CD4-positive, alpha-beta T cell treated with Interleukin-1 beta for 1 hour (primary cell): Measurements from ENCODE around the gene PPM1E.
"Not testable (repeated sequence)": the region's sequence is repeated elsewhere in the genome, so short reads cannot be mapped to it uniquely, and the experiment has no call there.

Source experiments
- DNase-seq, 2 donors: peaks; one replicate each; pipeline ENCODE4 v3.0.0-alpha.2; 2020 to 2022

The PPM1E gene

DNA sequence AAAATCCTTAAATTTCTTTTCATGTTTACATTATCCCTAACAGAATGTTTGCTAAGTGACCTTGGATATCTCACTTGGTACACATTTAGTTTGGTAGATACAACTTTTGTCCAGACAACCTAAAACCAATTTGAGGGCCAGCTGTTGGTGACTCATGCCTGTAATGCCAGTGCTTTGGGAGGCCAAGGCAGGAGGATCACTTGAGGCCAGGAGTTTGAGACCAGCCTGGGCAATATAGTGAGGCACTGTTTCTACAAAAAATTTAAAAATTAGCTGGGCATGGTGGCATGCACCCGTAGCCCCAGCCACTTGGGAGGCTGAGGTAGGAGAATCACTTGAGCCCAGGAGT, 202.0 kb downstream of the PPM1E start:
- not testable (repeated sequence) for DNase-seq

DNA sequence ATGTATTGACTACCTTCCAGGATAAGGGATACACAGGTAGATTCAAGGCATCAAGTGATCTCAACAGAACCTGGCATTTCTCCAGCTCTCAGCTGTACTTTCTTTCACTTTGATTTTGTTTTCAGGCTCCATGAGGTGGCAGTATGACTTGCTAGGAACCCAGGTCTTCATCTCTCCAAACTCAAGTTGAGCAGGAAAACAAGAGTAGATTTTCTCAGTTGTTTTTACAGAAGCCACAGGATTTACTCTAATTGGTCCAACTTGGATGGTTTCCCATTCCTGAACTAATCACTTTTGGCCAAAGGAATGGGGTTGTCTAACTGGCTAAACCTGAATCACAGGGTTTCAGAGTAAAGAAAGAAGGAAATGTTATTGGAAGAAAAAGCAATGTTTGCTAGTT, 204.4 kb downstream of the PPM1E start:
- DNase-seq = no peak

- DNase-seq = no peak
Measured at GRCh38 chr17:58965221-58965620, 209.6 kb downstream of the PPM1E start.

- DNase-seq = no peak
Measured at GRCh38 chr17:58966208-58966607, 210.6 kb downstream of the PPM1E start.

DNA sequence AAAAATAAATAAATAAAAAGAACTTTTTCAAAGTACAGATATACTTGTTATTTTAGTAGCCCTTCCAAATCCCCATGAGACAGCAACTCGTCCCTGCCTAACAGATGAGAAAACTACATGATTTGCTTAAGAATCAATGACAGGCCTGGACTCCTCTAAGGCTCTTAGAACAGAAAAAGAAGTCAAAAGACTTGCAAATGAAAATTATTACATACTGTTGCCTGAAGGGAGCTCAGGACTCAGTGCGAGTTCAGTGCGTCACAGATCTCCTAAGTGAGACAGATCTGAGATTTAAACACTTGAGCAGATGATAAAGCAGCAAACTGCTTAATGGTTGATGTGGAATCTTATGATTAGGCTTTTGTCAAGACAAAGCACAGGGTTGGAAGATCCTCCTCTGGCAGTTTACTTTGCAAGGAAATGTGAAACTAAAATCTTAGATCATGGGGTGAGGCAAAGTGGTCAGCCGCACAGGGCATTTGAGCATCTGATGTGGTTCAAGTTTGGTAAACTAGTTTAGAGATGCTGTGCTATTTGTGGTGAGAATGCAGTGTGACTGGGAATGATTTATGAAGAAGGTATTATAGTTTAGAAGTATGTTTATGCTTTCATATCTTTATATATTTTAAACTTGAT, 212.9 kb downstream of the PPM1E start:
- no peak for DNase-seq

GRCh38 chr17:58969156-58969555, 213.5 kb downstream of the PPM1E start:
- DNase-seq = no peak

- DNase-seq = no peak
Measured at GRCh38 chr17:58969612-58970011, 214.0 kb downstream of the PPM1E start.

DNA sequence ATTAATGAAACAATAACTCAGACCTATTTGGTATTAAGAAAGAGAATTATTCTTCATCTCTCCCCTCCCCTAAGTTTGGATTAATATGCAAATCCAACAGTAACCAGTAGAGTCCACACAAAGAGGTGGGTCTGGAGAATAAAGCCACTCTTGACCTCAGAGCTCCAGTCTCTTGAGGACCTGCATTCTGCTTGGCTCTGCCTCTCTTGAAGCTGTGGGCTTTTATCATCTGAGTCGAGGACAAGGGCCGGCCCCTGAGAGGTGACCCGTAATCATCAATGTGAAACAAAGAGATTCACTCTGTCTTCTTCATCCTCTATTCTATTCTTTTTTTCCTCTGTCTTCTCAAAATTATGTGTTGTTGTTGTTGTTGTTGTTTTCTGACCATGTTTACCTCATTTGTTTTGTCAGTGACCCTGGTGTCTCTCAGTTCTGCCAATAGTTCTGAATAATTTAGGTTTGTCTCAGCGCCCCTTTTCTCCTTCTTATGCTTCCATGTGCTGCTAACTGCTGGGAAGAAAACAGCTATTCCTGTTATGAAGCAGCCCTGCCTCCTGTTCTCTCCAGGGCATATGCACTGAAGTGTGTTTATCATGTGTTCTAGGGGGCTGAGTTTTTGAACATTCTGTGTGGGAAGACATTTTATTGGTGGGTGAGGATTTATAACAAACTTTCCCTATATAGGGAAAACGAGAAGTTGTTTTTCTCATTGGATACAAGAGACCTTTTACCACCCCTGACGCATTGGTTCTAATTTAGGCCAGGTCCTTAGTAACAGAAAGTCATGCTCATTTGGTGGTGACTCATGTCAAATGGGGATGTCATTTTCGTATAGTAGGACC, 215.2 kb downstream of the PPM1E start:
- no peak for DNase-seq

GRCh38 chr17:58974354-58974753, 218.7 kb downstream of the PPM1E start:
- DNase-seq = no peak

- DNase-seq = no peak
Measured at GRCh38 chr17:58976541-58976940, 220.9 kb downstream of the PPM1E start.

DNA sequence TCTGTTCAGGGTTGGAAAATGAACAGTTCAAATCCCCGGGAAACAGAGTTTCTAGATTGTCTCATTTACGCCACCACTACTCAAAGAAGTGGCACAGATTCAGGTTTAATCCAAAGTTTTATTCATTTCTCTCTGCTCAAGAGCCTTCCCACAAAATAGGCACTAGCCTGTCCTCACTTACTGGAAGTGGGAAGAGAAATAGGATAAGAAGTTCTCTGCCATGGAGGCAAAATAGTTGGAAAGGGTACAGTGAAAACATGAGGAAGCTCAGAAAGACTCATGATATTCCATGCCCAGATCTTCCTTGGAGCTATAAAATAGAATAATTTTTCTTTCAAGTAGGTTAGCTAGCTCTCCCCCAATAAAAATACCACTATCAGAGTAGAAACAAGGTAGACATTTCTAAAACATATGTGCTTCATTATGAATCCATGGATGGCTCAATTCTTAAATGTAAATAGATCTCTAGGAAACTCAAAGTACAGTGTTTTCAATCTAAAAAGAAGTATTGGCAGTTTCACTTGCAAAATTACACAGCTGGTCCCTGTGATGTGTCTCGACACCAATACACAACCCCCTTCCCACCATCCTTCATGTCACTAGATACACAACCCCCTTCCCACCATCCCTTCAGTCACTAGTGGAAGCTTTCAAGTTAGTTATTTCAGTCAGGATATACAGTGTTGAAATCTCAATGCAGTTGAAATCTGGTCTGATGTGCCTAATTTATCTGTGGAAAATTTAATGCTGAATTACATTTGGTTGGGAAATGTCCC, 225.2 kb downstream of the PPM1E start:
- no peak for DNase-seq

GRCh38 chr17:58982626-58983025, 227.0 kb downstream of the PPM1E start:
- no peak for DNase-seq

DNA sequence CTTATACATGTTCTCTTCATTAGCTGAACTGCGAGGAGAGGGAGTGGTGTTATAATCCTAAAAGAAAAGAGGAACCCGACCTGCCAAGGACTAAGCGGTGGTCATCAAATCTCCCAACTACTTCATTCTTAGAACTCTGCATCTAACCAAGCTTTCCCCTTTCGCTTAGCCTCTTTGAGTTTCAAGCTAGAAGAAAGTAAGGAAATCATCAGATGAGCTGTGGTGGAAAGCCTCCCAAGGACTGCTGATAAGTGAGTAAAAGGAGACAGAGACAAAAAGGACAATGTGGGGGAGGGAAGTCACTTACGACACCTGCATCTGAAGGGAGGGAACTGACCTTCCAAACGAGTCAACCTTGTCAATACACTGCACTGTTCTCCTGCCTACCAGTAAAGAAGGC, 229.7 kb downstream of the PPM1E start:
- DNase-seq = no peak

- DNase-seq = no peak
Measured at GRCh38 chr17:58985971-58986370, 230.3 kb downstream of the PPM1E start.

DNA sequence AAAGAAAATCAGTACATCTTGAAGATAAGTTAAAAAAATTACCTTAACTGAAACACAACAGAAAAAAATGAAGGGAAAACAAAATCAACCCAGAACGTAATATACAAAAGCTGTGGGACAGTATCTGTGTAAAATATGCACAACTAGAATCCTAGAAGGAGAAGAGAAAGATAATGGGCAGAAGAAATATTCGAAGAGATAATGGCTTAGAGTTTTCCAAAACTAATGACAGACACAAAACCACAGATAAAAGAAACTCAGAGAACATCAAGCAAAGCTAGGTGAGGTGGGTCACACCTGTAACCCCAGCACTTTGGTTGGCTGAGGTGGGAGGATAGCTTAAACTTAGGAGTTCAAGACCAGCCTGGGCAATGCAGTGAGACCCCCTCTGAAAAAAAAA, 234.0 kb downstream of the PPM1E start:
- no peak for DNase-seq

DNA sequence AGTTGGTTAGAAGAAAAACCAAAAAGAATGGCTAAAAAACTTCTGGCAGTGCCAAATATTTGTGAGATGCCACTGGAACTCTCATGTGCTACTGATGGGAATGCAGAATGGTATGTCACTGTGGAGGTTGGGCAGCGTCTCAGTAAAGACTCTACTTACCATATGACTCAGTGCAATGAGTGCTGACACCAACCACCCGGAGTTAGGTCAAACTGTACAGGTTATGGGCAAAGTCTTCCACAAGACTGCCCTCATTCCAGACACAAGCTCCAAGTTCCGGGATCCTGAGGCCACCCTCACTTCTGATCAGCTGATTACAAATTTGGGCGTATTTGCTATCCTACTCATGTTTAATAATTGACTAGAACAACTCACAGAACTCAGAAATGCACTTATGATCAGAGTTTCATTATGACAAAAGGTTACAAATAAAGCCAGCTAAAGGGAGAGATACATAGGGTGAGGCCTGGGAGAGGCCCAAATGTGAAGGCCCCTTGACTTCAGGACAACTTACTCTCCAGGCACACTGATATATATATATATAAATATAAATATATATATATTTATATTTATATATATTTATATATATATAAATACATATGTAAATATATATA, 236.2 kb downstream of the PPM1E start:
- no peak for DNase-seq

DNA sequence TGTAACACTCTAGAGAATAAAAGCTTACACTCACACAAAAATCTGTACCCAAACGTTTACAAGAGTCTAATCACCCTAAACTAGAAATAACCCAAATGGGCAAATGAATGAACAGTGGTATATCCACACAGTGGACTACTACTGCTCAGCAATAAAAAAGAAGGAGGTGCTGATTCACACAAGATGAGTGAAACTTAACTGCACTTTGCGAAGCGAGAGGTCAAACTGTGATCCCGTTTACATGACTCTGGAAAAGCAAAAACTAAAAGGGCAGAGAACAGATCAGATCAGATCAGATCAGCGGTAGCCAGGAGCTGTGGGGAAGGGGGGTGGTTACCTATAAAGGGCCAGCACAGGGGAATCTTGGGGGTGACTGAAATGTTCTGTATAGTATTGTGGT, 237.7 kb downstream of the PPM1E start:
- DNase-seq = no peak

DNA sequence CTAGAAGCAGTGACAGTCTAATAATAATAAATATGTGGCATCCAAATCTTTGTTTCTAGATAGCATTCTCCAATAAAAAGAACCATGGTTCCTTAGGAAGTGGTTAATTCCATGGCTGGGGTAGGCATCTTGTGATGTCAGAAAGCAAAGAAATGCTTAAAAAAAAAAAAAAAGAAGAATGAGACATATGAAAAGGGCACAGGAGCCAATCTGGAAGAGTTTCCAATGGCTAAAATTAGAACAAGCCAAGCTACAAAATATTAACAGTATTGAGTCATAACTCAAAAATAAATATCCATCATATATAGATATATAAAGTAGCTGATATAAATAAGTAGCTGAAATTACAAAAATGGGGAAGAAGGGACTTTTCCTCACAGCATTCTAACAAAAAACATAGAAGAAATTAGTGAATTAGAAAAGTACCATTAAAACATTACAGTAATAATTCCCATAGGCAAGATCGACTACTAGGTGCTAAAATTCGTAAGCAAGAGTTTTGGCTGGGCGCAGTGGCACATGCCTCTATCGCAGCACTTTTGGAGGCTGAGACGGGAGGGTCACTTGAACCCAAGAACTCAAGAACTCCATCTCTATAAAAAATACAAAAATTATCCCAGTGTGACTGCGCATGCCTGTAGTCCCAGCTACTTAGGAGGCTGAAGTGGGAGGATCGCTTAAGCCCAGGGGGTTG, 239.7 kb downstream of the PPM1E start:
- DNase-seq = no peak

DNA sequence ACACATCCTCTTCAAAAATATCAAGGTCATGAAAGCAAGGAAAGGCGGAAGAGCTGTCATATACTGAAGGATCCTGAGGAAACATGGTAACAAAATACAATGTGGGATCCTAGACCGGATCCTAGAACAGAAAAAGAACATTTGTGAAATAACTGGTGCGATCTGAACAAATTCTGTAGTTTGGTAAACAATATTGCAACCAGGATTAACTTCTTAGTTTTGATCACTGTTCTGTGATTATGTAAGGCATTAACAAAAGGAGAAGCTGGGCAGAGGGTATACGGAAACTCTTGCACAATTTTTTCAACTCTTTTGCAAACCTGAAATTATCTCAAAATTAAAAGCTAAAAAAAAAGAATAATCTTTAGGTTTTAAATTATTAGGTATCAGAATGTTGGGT, 241.3 kb downstream of the PPM1E start:
- DNase-seq = no peak

DNA sequence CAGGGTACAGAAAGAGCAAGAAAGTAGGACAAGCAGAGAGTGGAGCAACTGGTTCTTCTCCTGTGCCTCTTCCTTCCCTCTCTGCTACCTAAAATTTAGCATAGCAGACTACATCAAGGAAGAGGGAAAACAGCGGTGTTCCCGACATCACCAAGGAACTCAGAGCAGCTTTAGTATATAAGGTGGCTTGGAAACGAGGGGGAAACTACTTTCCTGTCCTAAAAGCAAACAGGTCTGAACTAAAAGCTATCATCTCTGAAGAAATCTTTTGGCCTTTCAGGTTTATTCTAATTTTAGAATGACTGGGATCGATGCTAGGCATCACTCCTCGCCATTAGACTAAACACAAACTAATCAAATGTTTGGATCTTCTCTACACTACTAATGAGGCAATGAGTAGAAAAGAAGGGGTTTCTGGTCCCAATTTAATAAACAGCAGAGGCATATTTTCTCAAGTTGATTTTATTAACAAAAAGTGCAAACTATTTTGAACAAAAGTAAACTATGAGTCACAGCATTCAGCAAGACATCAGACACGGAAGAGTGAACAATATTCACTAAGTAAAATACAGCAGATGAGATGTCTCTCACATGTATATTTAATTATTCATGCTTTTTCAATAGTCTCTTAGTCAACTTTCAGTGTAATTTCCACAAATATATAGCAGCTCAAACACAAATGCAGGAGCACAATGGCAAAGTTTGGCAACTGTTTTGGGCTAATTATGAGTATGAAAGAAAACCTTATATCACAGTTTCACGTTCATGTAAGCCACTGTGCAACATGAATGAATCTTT, 242.3 kb downstream of the PPM1E start:
- DNase-seq = no peak

DNA sequence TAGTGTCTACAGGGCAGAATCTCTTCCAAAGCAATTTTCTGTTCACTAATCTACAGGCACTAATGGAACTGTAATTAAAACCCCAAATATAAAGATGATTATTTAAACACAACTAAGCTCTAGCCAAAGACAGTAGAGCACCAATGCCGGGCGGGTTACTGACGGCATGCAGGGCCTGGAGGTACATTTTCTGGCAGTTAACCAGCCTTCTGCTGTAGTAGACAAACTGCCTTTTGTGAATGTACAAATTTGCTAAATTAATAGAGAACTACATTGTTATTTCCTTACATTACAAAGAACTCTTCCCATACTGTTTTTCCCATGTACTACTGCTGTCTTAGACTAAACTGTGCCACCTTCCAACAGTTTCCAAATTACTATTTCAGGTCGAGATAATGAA, 243.2 kb downstream of the PPM1E start:
- DNase-seq = no peak

DNA sequence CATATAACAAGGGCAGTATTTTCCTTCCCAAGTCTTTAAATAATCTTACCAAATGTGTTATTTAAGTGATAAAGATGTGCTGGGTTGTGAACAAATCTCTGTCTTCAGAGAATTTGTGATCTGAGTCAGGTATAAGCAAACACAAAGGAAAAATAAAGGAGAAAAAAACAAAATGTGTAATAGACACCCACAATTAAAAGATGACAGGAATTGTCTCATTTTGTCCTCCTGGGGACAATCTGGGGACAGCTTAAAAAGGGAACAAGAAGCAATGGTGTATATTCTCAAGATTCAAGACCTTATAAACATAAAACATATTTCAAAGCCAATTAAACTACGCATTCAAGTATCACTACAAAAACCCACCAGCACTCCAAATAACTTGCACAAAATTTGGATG, 243.8 kb downstream of the PPM1E start:
- DNase-seq = no peak
